K562 (cell line): ENCODE measurements around the gene EFHC1. TPM values are rescaled to one million over a fixed set of nuclear protein-coding genes. Genes with fewer than 3 reads are reported as not detected.

Experiments
- C11orf30 ChIP-seq: fragments of 450-650 bp; IDR thresholded peaks from 2 replicates; pipeline ENCODE4 v1.6.1; 2016; ENCODE audit warnings: low read depth, mild to moderate bottlenecking
- CBFA2T3 ChIP-seq: fragments of 450-650 bp; IDR thresholded peaks from 2 replicates; pipeline ENCODE4 v1.6.1; 2017
- CBX3 ChIP-seq, 2 experiments: IDR thresholded peaks; 1 replicate in 1 of 2; 2 replicates in 1 of 2; pipeline ENCODE4 v1.6.1; 2012; ENCODE audit warnings: inconsistent platforms in 2 of 2, low read length in 2 of 2, borderline replicate concordance in 1 of 2, control low read depth in 1 of 2
- E2F3 ChIP-seq: fragments of 250-450 bp; sonication (Bioruptor Pico); IDR thresholded peaks from 2 replicates; pipeline ENCODE4 v1.4.0; 2020; ENCODE audit warnings: mild to moderate bottlenecking
- EP300 ChIP-seq: IDR thresholded peaks from 2 replicates; pipeline ENCODE4 v1.6.1; 2012; ENCODE audit warnings: low read length, improper control_type of control experiment
- FOSL1 ChIP-seq: fragments of 200-800 bp; sonication (Bioruptor generic); conservative IDR thresholded peaks from 2 replicates; pipeline ENCODE4 v1.6.1; 2016; ENCODE audit warnings: missing genetic modification characterization, missing compliant biosample characterization
- FOXM1 ChIP-seq, 2 experiments: fragments of 450-650 bp in 1 of 2; sonication (generic) in 1 of 2; formaldehyde crosslinking in 1 of 2; IDR thresholded peaks; 2 replicates each; pipeline versions ENCODE4 v1.6.1 to v1.9.0; 2017 to 2022; ENCODE audit warnings: low read depth in 2 of 2, mild to moderate bottlenecking in 2 of 2, missing genetic modification reagents in 1 of 2, moderate library complexity in 1 of 2
- HCFC1 ChIP-seq: IDR thresholded peaks from 2 replicates; pipeline ENCODE4 v1.6.1; 2012; ENCODE audit warnings: low read depth, low read length, improper control_type of control experiment
- HDAC3 ChIP-seq: fragments of 450-650 bp; IDR thresholded peaks from 2 replicates; pipeline ENCODE4 v1.6.1; 2018; ENCODE audit warnings: borderline replicate concordance, mild to moderate bottlenecking, moderate library complexity; ENCODE audit not compliant: partially characterized antibody
- MAFF ChIP-seq: IDR thresholded peaks from 2 replicates; pipeline ENCODE4 v1.6.1; 2012; ENCODE audit warnings: low read length, improper control_type of control experiment
- MAFG ChIP-seq: fragments of 450-650 bp; conservative IDR thresholded peaks from 2 replicates; pipeline ENCODE4 v1.6.1; 2016; ENCODE audit warnings: missing genetic modification characterization, missing compliant biosample characterization
- MAFK ChIP-seq: IDR thresholded peaks from 2 replicates; pipeline ENCODE4 v1.6.1; 2011; ENCODE audit warnings: low read length, improper control_type of control experiment
- MEIS2 ChIP-seq: fragments of 450-650 bp; IDR thresholded peaks from 2 replicates; pipeline ENCODE4 v1.6.1; 2014; ENCODE audit warnings: mild to moderate bottlenecking; ENCODE audit not compliant: partially characterized antibody
- MTA1 ChIP-seq: fragments of 450-650 bp; IDR thresholded peaks from 2 replicates; pipeline ENCODE4 v1.6.1; 2017; ENCODE audit warnings: borderline replicate concordance
- NFE2 ChIP-seq: IDR thresholded peaks from 2 replicates; pipeline ENCODE4 v1.6.1; 2014; ENCODE audit warnings: antibody characterized with exemption, low read depth
- REST ChIP-seq, 2 experiments: fragments of 450-650 bp; formaldehyde crosslinking in 1 of 2; IDR thresholded peaks; 2 replicates each; pipeline versions ENCODE4 v1.4.0 to v1.6.1; 2014 to 2020; ENCODE audit warnings: mild to moderate bottlenecking in 2 of 2, borderline replicate concordance in 1 of 2, low read depth in 1 of 2
- SIN3A ChIP-seq, 2 experiments: fragments of 150-350 bp in 1 of 2; IDR thresholded peaks; 2 replicates each; pipeline ENCODE4 v1.6.1; 2011 to 2016; ENCODE audit warnings: borderline replicate concordance in 2 of 2, low read depth in 2 of 2, low read length in 2 of 2, mild to moderate bottlenecking in 2 of 2, moderate library complexity in 2 of 2; ENCODE audit not compliant: control insufficient read depth in 1 of 2
- SMARCA4 ChIP-seq: fragments of 450-650 bp; IDR thresholded peaks from 2 replicates; pipeline ENCODE4 v1.6.1; 2016
- SPI1 ChIP-seq: IDR thresholded peaks from 2 replicates; pipeline ENCODE4 v1.6.1; 2011; ENCODE audit warnings: low read depth, low read length, control low read depth, borderline replicate concordance
- ZBTB17 ChIP-seq: fragments of 450-650 bp; formaldehyde crosslinking; IDR thresholded peaks from 2 replicates; pipeline ENCODE4 v1.4.0; 2020; ENCODE audit warnings: mild to moderate bottlenecking
- ZBTB2 ChIP-seq: fragments of 450-650 bp; IDR thresholded peaks from 2 replicates; pipeline ENCODE4 v1.6.1; 2016; ENCODE audit warnings: antibody characterized with exemption
- ZNF316 ChIP-seq: fragments of 450-650 bp; IDR thresholded peaks from 2 replicates; pipeline ENCODE4 v1.6.1; 2016
- polyA plus RNA-seq, 8 experiments: library from polyadenylated mRNA; depleted of rRNA in 4 of 8; stranded (reverse) in 5 of 8; unstranded in 3 of 8; fragments of >200 nt; fragmentation: Nextera tagmentation in 2 of 8; fragmentation: Illumina TruSeq in 1 of 8; extraction: Ambion mirVana in 2 of 8; extraction: Trizol in 1 of 8; gene quantifications; 2 replicates each; pipeline versions ENCODE4 v1.2.1 to v1.2.3, GENCODE V29; 2011 to 2014; ENCODE audit warnings: inconsistent platforms in 1 of 8, missing spikeins in 1 of 8
- total RNA-seq, 7 experiments: library from RNA; depleted of rRNA in 6 of 7; stranded (reverse); fragments of >200 nt in 6 of 7; fragmentation: Illumina TruSeq in 2 of 7; extraction: Trizol in 2 of 7; gene quantifications; 2 replicates each; pipeline versions ENCODE4 v1.2.1 to v1.2.3, GENCODE V29; 2011 to 2021; ENCODE audit warnings: low replicate concordance in 1 of 7

Gene EFHC1
- total and polyA plus RNA-seq, 9 of the 15 experiments (the other 6 are each of a cell fraction or from before 2014, with no cell fraction given): 9.5 to 31.0 (median 14.9) TPM

- TF ChIP-seq ZBTB2 (no peak), HCFC1 (no peak), NFE2 (peak; percentile 89), ZNF316 (peak; percentile 81), FOSL1 (peak; percentile 23; the same call in 1 of the 2 replicates), HDAC3 (no peak), MEIS2 (peak; percentile 43), EP300 (peak; percentile 35; the same call in 1 of the 2 replicates), MTA1 (no peak), SMARCA4 (peak; percentile 34; the same call in 1 of the 2 replicates), SIN3A (IDR thresholded peaks at IDR 0.05; ENCODE audit: borderline replicate concordance in 2 of 2, control insufficient read depth in 1 of 2, low read depth in 2 of 2, low read length in 2 of 2) (no peak), E2F3 (CRISPR knock-in tag) (no peak), C11orf30 (peak; percentile 86), CBX3 (IDR thresholded peaks at IDR 0.05; ENCODE audit: borderline replicate concordance in 1 of 2, low read length in 2 of 2) (peak in 1 of 2 experiments; percentile 25; a peak in 1 of 3 replicates), MAFK (peak; percentile 70), MAFG (tag) (peak; percentile 75), REST (IDR thresholded peaks at IDR 0.05; ENCODE audit: borderline replicate concordance) (peak; percentile 58), REST (CRISPR knock-in tag; IDR thresholded peaks at IDR 0.05; ENCODE audit: low read depth) (no peak), FOXM1 (IDR thresholded peaks at IDR 0.05; ENCODE audit: low read depth) (no peak), FOXM1 (CRISPR knock-in tag; IDR thresholded peaks at IDR 0.05; ENCODE audit: low read depth) (no peak), ZBTB17 (CRISPR knock-in tag) (peak; percentile 95), MAFF (peak; percentile 51; the same call in 1 of the 2 replicates), CBFA2T3 (peak; percentile 45), SPI1 (no peak)
Observed at GRCh38 chr6:52539607-52540006, 119.5 kb downstream of the EFHC1 start (continued).
